Stimulated activated naive CD8-positive, alpha-beta T cell treated with anti-CD3 and anti-CD28 coated beads, Interleukin-15, Interleukin-2, amounts not matched to agents 100 ng/mL and 50 ng/mL, for 24 hours (primary cell): Measurements from ENCODE around the gene ABHD18.
"Not testable (repeated sequence)": the region's sequence is repeated elsewhere in the genome, so short reads cannot be mapped to it uniquely, and the experiment has no call there.

ENCODE experiments used
- H3K27ac Mint-ChIP-seq: one replicate; pipeline ENCODE4 v1.8.0; 2021; ENCODE audit warnings: mild to moderate bottlenecking, mixed read lengths
- H3K27me3 Mint-ChIP-seq: one replicate; pipeline ENCODE4 v1.8.0; 2021; ENCODE audit warnings: mixed read lengths
- H3K36me3 Mint-ChIP-seq: one replicate; pipeline ENCODE4 v1.8.0; 2021; ENCODE audit warnings: low read depth, mixed read lengths
- H3K4me1 Mint-ChIP-seq: one replicate; pipeline ENCODE4 v1.8.0; 2021; ENCODE audit warnings: low read depth, mixed read lengths
- H3K4me3 Mint-ChIP-seq: one replicate; pipeline ENCODE4 v1.8.0; 2021; ENCODE audit warnings: mild to moderate bottlenecking, mixed read lengths
- H3K9me3 Mint-ChIP-seq: one replicate; pipeline ENCODE4 v1.8.0; 2021; ENCODE audit warnings: mixed read lengths

ABHD18 gene

GRCh38 chr4:128031756-128032384 is 66.7 kb downstream of the ABHD18 start:
- no peak overlapping the region for H3K4me3 Mint-ChIP-seq
- H3K36me3 Mint-ChIP-seq = peaks cover 25% of the 10 kb centered on the region
- no peaks in the 10 kb centered on the region for H3K27me3 Mint-ChIP-seq
- no peaks in the 10 kb centered on the region for H3K4me1 Mint-ChIP-seq
- H3K27ac Mint-ChIP-seq = no peak overlapping the region
- no peaks in the 10 kb centered on the region for H3K9me3 Mint-ChIP-seq

DNA sequence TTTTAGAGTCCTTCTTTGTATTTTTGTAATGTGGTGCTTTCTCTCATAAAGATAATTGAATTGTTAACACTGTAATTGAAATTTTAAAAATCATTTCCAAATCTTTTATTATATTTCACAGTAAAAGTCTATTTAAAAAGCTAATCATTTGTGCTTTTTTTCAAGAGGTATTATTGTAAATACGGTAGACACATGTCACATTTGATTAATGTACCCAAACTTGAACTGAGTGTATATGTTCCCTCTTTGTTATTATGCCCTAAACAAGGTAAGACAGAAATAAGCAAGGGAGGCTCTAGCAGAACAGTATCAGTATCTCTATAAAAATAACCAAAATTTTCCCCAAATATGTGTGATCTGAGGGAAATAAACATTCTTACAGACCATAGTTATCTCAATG is 74.4 kb downstream of the ABHD18 start:
- Mint-ChIP-seq H3K9me3 (no peaks in the 10 kb centered on the region), H3K36me3 (peaks cover 4% of the 10 kb centered on the region)

DNA sequence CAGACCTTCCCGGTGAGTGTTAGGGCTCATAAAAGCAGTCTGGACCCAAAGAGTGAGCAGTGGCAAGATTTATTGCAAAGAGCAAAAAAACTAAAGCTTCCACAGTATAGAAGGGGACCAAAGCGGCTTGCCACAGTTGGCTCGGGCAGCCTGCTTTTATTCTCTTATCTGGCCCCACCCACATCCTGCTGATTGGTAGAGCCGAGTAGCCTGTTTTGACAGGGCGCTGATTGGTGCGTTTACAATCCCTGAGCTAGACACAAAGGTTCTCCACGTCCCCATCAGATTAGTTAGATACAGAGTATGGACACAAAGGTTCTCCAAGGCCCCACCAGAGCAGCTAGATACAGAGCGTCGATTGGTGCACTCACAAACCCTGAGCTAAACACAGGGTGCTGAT is 81.8 kb downstream of the ABHD18 start:
- H3K4me1 Mint-ChIP-seq, H3K36me3 Mint-ChIP-seq, H3K27me3 Mint-ChIP-seq, H3K27ac Mint-ChIP-seq, H3K4me3 Mint-ChIP-seq, H3K9me3 Mint-ChIP-seq: not testable (repeated sequence)

More for the DNA sequence above, 74.4 kb downstream of the ABHD18 start:
- Mint-ChIP-seq H3K4me1 (no peaks in the 10 kb centered on the region), H3K4me3 (no peak overlapping the region), H3K27ac (no peak overlapping the region), H3K27me3 (no peaks in the 10 kb centered on the region)

DNA sequence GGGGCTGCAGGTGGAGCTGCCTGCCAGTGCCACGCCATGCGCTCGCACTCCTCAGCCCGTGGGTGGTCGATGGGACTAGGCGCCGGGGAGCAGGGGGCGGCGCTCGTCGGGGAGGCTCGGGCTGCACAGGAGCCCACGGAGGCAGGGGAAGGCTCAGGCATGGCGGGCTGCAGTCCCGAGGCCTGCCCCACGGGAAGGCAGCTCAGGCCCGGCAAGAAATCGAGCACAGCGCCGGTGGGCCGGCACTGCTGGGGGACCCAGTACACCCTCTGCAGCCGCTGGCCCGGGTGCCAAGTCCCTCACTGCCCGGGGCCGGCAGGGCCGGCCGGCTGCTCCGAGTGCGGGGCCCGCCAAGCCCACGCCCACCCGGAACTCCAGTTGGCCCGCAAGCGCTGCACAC is 82.3 kb downstream of the ABHD18 start:
- H3K4me3 Mint-ChIP-seq, H3K27me3 Mint-ChIP-seq, H3K36me3 Mint-ChIP-seq, H3K4me1 Mint-ChIP-seq, H3K9me3 Mint-ChIP-seq, H3K27ac Mint-ChIP-seq: not testable (repeated sequence)

DNA sequence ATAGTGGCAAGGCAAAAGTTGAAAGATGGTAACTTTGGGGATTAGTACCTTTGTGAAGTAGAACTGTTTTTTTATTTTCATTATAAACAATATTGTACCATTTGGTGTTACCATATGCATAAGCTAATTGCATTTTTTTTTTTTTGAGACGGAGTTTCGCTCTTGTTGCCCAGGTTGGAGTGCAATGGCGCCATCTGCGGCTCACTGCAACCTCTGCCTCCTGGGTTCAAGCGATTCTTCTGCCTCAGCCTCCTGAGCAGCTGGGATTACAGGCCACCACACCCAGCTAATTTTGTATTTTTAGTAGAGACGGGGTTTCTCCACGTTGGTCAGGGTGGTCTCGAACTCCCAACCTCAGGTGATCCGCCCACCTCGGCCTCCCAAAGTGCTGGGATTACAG is 86.0 kb downstream of the ABHD18 start:
- not testable (repeated sequence) for H3K9me3 Mint-ChIP-seq, H3K36me3 Mint-ChIP-seq, H3K4me1 Mint-ChIP-seq, H3K27ac Mint-ChIP-seq, H3K27me3 Mint-ChIP-seq, H3K4me3 Mint-ChIP-seq

DNA sequence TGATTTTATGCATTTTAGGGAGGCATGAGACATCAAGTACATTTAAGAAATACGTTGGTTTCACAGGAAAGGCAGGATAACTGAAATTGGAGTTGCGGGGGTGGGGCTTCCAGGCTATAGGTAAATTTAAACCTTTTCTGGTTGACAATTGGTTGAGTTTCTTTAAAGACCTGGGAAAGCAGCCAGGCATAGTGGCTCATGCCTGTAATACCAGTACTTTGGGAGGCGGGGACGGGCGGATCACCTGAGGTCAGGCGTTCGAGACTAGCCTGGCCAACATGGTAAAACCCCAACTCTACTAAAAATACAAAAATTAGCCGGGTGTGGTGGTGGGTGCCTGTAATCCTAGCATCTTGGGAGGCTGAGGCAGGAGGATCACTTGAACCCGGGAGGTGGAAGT is 89.7 kb downstream of the ABHD18 start:
- not testable (repeated sequence) for H3K27me3 Mint-ChIP-seq, H3K4me1 Mint-ChIP-seq, H3K4me3 Mint-ChIP-seq, H3K27ac Mint-ChIP-seq, H3K9me3 Mint-ChIP-seq, H3K36me3 Mint-ChIP-seq

GRCh38 chr4:128055441-128056206 is 90.4 kb downstream of the ABHD18 start:
- H3K27me3 Mint-ChIP-seq, H3K4me1 Mint-ChIP-seq, H3K36me3 Mint-ChIP-seq, H3K9me3 Mint-ChIP-seq, H3K4me3 Mint-ChIP-seq, H3K27ac Mint-ChIP-seq: not testable (repeated sequence)

- Mint-ChIP-seq H3K4me1 (peaks cover 6% of the 10 kb centered on the region), H3K4me3 (no peak overlapping the region), H3K27me3 (peaks cover 3% of the 10 kb centered on the region)
Measured at GRCh38 chr4:128056396-128056795, 91.2 kb downstream of the ABHD18 start.

GRCh38 chr4:128060121-128060698 is 95.0 kb downstream of the ABHD18 start:
- no peaks in the 10 kb centered on the region for H3K36me3 Mint-ChIP-seq
- H3K4me1 Mint-ChIP-seq = peaks cover 15% of the 10 kb centered on the region
- peak overlapping the region; percentile 79 for H3K4me3 Mint-ChIP-seq
- peak overlapping the region; percentile 79 for H3K27ac Mint-ChIP-seq
- peaks cover 3% of the 10 kb centered on the region for H3K27me3 Mint-ChIP-seq
- no peaks in the 10 kb centered on the region for H3K9me3 Mint-ChIP-seq

More at GRCh38 chr4:128056396-128056795, 91.2 kb downstream of the ABHD18 start:
- H3K27ac Mint-ChIP-seq = no peak overlapping the region
- H3K36me3 Mint-ChIP-seq = no peaks in the 10 kb centered on the region
- H3K9me3 Mint-ChIP-seq = no peaks in the 10 kb centered on the region

- peaks cover 15% of the 10 kb centered on the region for H3K4me1 Mint-ChIP-seq
- H3K4me3 Mint-ChIP-seq = peak within 1 kb of the TSS; percentile 90
- H3K27me3 Mint-ChIP-seq = peaks cover 3% of the 10 kb centered on the region
- no peaks in the 10 kb centered on the region for H3K36me3 Mint-ChIP-seq
- peak within 1 kb of the TSS; percentile 82 for H3K27ac Mint-ChIP-seq
- no peaks in the 10 kb centered on the region for H3K9me3 Mint-ChIP-seq
Measured at GRCh38 chr4:128060699-128061565, 95.7 kb downstream of the ABHD18 start, which contains the start of gene LARP1B. TSS of gene LARP1B (plus strand) at chr4:128061312. CDS start at chr4:128074952, 13,640 bp downstream.

- Mint-ChIP-seq H3K4me1 (peaks cover 15% of the 10 kb centered on the region), H3K9me3 (no peaks in the 10 kb centered on the region), H3K27ac (peak overlapping the region; percentile 82), H3K4me3 (peak overlapping the region; percentile 90), H3K36me3 (no peaks in the 10 kb centered on the region), H3K27me3 (no peaks in the 10 kb centered on the region)
Measured at GRCh38 chr4:128061566-128062536, 96.6 kb downstream of the ABHD18 start.

DNA sequence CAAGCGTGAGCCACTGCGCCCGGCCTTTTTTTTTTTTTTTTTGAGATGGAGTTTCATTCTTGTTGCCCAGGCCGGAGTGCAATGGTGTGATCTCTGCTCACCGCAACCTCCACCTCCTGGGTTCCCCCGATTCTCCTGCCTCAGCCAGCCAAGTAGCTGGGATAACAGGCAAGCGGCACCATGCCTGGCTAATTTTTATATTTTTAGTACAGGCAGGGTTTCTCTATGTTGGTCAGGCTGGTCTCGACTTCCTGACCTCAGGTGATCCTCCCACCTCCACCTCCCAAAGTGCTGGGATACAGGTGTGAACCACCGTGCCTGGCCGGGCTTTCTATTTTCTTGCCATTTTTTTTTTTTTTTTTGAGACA is 101.2 kb downstream of the ABHD18 start:
- H3K27me3 Mint-ChIP-seq, H3K27ac Mint-ChIP-seq, H3K4me1 Mint-ChIP-seq, H3K4me3 Mint-ChIP-seq, H3K36me3 Mint-ChIP-seq, H3K9me3 Mint-ChIP-seq: not testable (repeated sequence)

DNA sequence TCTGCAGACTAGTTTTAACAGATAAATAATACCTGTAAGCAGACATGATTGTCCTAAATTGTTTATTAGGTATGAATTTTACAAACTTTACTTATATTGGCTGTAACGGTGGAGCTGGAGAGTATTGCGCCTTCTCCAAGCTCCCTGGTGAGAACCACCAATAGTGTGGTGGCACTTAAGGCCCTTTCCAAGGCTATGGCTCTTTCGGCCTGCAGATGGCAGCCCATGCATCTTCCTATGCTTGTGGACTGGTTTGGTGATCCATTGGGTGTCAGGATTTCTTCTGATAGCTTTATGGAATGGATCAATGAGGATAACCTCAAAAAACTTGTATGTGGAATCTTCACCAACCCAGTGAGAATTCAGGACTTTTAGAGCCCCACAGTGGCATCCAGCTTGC is 103.7 kb downstream of the ABHD18 start:
- H3K27ac Mint-ChIP-seq = no peak overlapping the region
- H3K4me1 Mint-ChIP-seq = peaks cover 4% of the 10 kb centered on the region
- no peaks in the 10 kb centered on the region for H3K9me3 Mint-ChIP-seq
- H3K36me3 Mint-ChIP-seq = no peaks in the 10 kb centered on the region
- no peaks in the 10 kb centered on the region for H3K27me3 Mint-ChIP-seq
- H3K4me3 Mint-ChIP-seq = no peak overlapping the region

GRCh38 chr4:128076464-128076863 is 111.3 kb downstream of the ABHD18 start:
- H3K4me1 Mint-ChIP-seq = no peaks in the 10 kb centered on the region
- no peak overlapping the region for H3K27ac Mint-ChIP-seq
- H3K9me3 Mint-ChIP-seq = no peaks in the 10 kb centered on the region
- H3K4me3 Mint-ChIP-seq = no peak overlapping the region
- peaks cover 36% of the 10 kb centered on the region for H3K36me3 Mint-ChIP-seq
- H3K27me3 Mint-ChIP-seq = no peaks in the 10 kb centered on the region
